ENCODE data around the gene SDHAF4.

The SDHAF4 gene

GRCh38 chr6:70547313-70547712 lies 19.4 kb upstream of the SDHAF4 start:
- TF ChIP-seq FOXP2 (optimal IDR thresholded peaks at IDR 0.05; ENCODE audit: borderline replicate concordance, extremely low read depth, extremely low read length, insufficient read depth) (no peak), POLR2AphosphoS5 (IDR thresholded peaks at IDR 0.05; ENCODE audit: low read depth, low read length) (no peak), REST (IDR thresholded peaks at IDR 0.05; ENCODE audit: insufficient read depth in 1 of 2, low read depth in 2 of 2, low read length in 2 of 2) (no peak), SIN3A (IDR thresholded peaks at IDR 0.05; ENCODE audit: borderline replicate concordance, insufficient read depth, low read length) (no peak), TAF1 (IDR thresholded peaks at IDR 0.05; ENCODE audit: borderline replicate concordance, insufficient read depth, low read length) (no peak)

DNA sequence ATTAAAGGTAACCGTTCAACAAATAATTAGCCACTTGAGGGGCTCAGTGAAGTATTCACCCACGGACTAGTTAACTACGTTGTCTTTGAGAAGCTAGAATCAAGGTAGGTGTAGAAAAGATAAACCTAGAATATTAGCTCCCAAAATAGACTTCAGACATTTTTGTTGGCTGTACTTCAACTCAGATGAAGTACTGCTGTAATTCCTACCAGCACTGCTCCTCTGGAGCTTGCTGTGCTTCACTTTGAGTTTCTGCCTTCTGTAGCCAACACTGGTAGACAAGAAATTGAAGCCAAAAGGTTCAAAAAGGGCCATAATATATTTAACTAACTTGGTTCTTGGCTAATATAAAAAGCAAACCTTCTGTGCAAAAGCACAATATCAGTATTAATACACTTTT lies 18.8 kb upstream of the SDHAF4 start:
- no peak for TF ChIP-seq SIN3A (IDR thresholded peaks at IDR 0.05; ENCODE audit: borderline replicate concordance, insufficient read depth, low read length)
- TF ChIP-seq TAF1 (IDR thresholded peaks at IDR 0.05; ENCODE audit: borderline replicate concordance, insufficient read depth, low read length), result no peak
- TF ChIP-seq FOXP2 (optimal IDR thresholded peaks at IDR 0.05; ENCODE audit: borderline replicate concordance, extremely low read depth, extremely low read length, insufficient read depth), result no peak
- no peak for TF ChIP-seq REST (IDR thresholded peaks at IDR 0.05; ENCODE audit: insufficient read depth in 1 of 2, low read depth in 2 of 2, low read length in 2 of 2)
- TF ChIP-seq POLR2AphosphoS5 (IDR thresholded peaks at IDR 0.05; ENCODE audit: low read depth, low read length), result no peak

GRCh38 chr6:70549327-70549726 lies 17.4 kb upstream of the SDHAF4 start:
- TF ChIP-seq REST (IDR thresholded peaks at IDR 0.05; ENCODE audit: insufficient read depth in 1 of 2, low read depth in 2 of 2, low read length in 2 of 2), result no peak
- TF ChIP-seq SIN3A (IDR thresholded peaks at IDR 0.05; ENCODE audit: borderline replicate concordance, insufficient read depth, low read length), result no peak
- no peak for TF ChIP-seq POLR2AphosphoS5 (IDR thresholded peaks at IDR 0.05; ENCODE audit: low read depth, low read length)
- no peak for TF ChIP-seq TAF1 (IDR thresholded peaks at IDR 0.05; ENCODE audit: borderline replicate concordance, insufficient read depth, low read length)

DNA sequence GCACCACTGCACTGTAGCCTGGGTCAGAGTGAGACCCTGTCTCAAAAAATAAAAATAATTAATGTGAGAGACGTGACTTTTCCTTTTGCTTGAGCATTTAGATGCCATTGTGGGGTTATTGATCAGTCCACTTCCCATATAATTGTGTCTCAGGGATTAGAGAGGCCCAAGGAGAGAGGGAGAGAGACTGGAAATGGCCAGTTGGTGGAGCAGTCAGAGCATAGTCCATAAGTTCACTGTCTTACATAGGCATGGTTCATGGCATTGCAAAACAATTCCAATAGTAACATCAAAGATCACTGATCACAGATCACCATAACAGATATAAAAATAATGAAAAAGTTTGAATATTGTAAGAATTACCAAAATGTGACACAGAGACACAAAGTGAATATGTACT lies 15.2 kb upstream of the SDHAF4 start:
- no peak for TF ChIP-seq REST (IDR thresholded peaks at IDR 0.05; ENCODE audit: insufficient read depth in 1 of 2, low read depth in 2 of 2, low read length in 2 of 2)
- no peak for TF ChIP-seq FOXP2 (optimal IDR thresholded peaks at IDR 0.05; ENCODE audit: borderline replicate concordance, extremely low read depth, extremely low read length, insufficient read depth)
- TF ChIP-seq POLR2AphosphoS5 (IDR thresholded peaks at IDR 0.05; ENCODE audit: low read depth, low read length), result no peak
- TF ChIP-seq TAF1 (IDR thresholded peaks at IDR 0.05; ENCODE audit: borderline replicate concordance, insufficient read depth, low read length), result no peak
- no peak for TF ChIP-seq SIN3A (IDR thresholded peaks at IDR 0.05; ENCODE audit: borderline replicate concordance, insufficient read depth, low read length)

DNA sequence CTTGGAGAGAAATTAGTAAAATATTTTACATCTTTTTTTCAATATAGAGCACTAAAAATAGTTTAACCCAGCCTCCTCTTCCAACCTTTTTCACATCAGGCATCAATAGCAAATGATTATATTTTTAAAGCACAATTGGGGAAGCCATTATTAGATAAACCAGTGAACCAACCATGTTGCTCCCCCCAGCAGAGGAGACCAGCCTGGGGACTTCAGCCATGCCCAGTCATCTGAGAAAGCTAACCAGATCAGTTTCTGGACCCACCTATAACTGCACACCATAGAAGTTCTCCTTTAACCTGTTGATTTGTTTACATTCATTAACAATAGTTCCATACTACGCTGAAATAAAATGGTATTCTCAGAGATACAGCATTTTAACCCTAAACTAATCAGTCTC lies 13.8 kb upstream of the SDHAF4 start:
- no peak for TF ChIP-seq TAF1 (IDR thresholded peaks at IDR 0.05; ENCODE audit: borderline replicate concordance, insufficient read depth, low read length)

Data from PFSK-1 (cell line).